Measurements from ENCODE around the gene SORBS1. TPM values are rescaled to one million over a fixed set of nuclear protein-coding genes. Genes with fewer than 3 reads are reported as not detected.

SORBS1 gene
- total and polyA plus RNA-seq, 2 experiments from 2014 or later, result 0.65 to 1.2 TPM

GRCh38 chr10:95561864-95562177, 650 bp upstream of the SORBS1 start:
- no peaks in the 10 kb centered on the region for H3K36me3 ChIP-seq (ENCODE audit: low read depth)
- TF ChIP-seq EZH2 (IDR thresholded peaks at IDR 0.05; ENCODE audit: insufficient read depth, poor library complexity, severe bottlenecking) (no peak), EZH2phosphoT487 (IDR thresholded peaks at IDR 0.05; ENCODE audit: insufficient read depth, low read depth) (no peak)
- no peaks in the 10 kb centered on the region for H3K4me1 ChIP-seq (ENCODE audit: insufficient read depth)
- DNase-seq, result no peak
- 41 to 47% methylated on average over 7 of the region's 7 CpGs for WGBS, 2 experiments (ENCODE audit: low coverage in 1 of 2, low lambda C conversion rate in 2 of 2, missing lambda C conversion rate in 2 of 2)
- H3K9me3 ChIP-seq (ENCODE audit: low read depth), result no peaks in the 10 kb centered on the region
- no peak overlapping the region for H3K27ac ChIP-seq
- H3K79me2 ChIP-seq (ENCODE audit: insufficient read depth), result no peaks in the 10 kb centered on the region
- peak overlapping the region; percentile 41; the same call in 1 of the 2 replicates for H3K9ac ChIP-seq
- no peaks in the 10 kb centered on the region for H3F3A ChIP-seq (ENCODE audit: insufficient read depth)
- H2AFZ ChIP-seq, result peak overlapping the region; percentile 61
- H3K4me3 ChIP-seq, result peak overlapping the region; percentile 86
- H3K9me2 ChIP-seq (ENCODE audit: insufficient read depth), result no peaks in the 10 kb centered on the region
- 0 out of 2 replicates have a peak, but pooled peaks cover 10% of the 10 kb centered on the region for H3K27me3 ChIP-seq (replicated peaks; ENCODE audit: insufficient read depth)
- no peaks in the 10 kb centered on the region for H4K20me1 ChIP-seq (ENCODE audit: insufficient read depth)
- peak overlapping the region; percentile 69 for H3K4me2 ChIP-seq (ENCODE audit: unreplicated experiment)
- in situ Hi-C loops (cut with MboI), result no loop called here

GRCh38 chr10:95560278-95561176, 644 bp downstream of the SORBS1 start:
- H3K4me1 ChIP-seq (ENCODE audit: insufficient read depth), result no peaks in the 10 kb centered on the region
- H3K9ac ChIP-seq, result peak overlapping the region; percentile 72
- H3K9me3 ChIP-seq (ENCODE audit: low read depth), result no peaks in the 10 kb centered on the region
- in situ Hi-C loops (cut with MboI), result no loop called here
- H3K27ac ChIP-seq, result no peak overlapping the region
- peak overlapping the region; percentile 86 for H2AFZ ChIP-seq
- H3K4me3 ChIP-seq, result peak overlapping the region; percentile 86
- H4K20me1 ChIP-seq (ENCODE audit: insufficient read depth), result no peaks in the 10 kb centered on the region
- H3K4me2 ChIP-seq (ENCODE audit: unreplicated experiment), result peak overlapping the region; percentile 90
- H3K79me2 ChIP-seq (ENCODE audit: insufficient read depth), result no peaks in the 10 kb centered on the region
- no peaks in the 10 kb centered on the region for H3K36me3 ChIP-seq (ENCODE audit: low read depth)
- 0 out of 2 replicates have a peak, but pooled peaks cover 10% of the 10 kb centered on the region for H3K27me3 ChIP-seq (replicated peaks; ENCODE audit: insufficient read depth)
- no peaks in the 10 kb centered on the region for H3F3A ChIP-seq (ENCODE audit: insufficient read depth)
- WGBS, 2 experiments (ENCODE audit: low coverage in 1 of 2, low lambda C conversion rate in 2 of 2, missing lambda C conversion rate in 2 of 2), result 1 to 2% methylated on average over 44 to 47 of the region's 48 CpGs
- peak; percentile 57 for DNase-seq
- no peaks in the 10 kb centered on the region for H3K9me2 ChIP-seq (ENCODE audit: insufficient read depth)
- no peak for TF ChIP-seq EZH2phosphoT487 (IDR thresholded peaks at IDR 0.05; ENCODE audit: insufficient read depth, low read depth)
- no peak for TF ChIP-seq EZH2 (IDR thresholded peaks at IDR 0.05; ENCODE audit: insufficient read depth, poor library complexity, severe bottlenecking)

GRCh38 chr10:95559896-95560277, 1.3 kb downstream of the SORBS1 start:
- Histone ChIP-seq H3K9ac (no peak overlapping the region), H3K27me3 (replicated peaks; ENCODE audit: insufficient read depth) (0 out of 2 replicates have a peak, but pooled peaks cover 10% of the 10 kb centered on the region), H3K9me3 (ENCODE audit: low read depth) (no peaks in the 10 kb centered on the region), H3K4me1 (ENCODE audit: insufficient read depth) (no peaks in the 10 kb centered on the region), H4K20me1 (ENCODE audit: insufficient read depth) (no peaks in the 10 kb centered on the region), H3K79me2 (ENCODE audit: insufficient read depth) (no peaks in the 10 kb centered on the region), H3K4me2 (ENCODE audit: unreplicated experiment) (peak overlapping the region; percentile 90), H3K4me3 (peak overlapping the region; percentile 86), H3K9me2 (ENCODE audit: insufficient read depth) (no peaks in the 10 kb centered on the region), H3F3A (ENCODE audit: insufficient read depth) (no peaks in the 10 kb centered on the region), H3K27ac (no peak overlapping the region), H2AFZ (peak overlapping the region; percentile 86), H3K36me3 (ENCODE audit: low read depth) (no peaks in the 10 kb centered on the region)
- DNase-seq, result no peak
- in situ Hi-C loops (cut with MboI), result no loop called here
- no peak for TF ChIP-seq EZH2 (IDR thresholded peaks at IDR 0.05; ENCODE audit: insufficient read depth, poor library complexity, severe bottlenecking)
- no peak for TF ChIP-seq EZH2phosphoT487 (IDR thresholded peaks at IDR 0.05; ENCODE audit: insufficient read depth, low read depth)
- 5 to 11% methylated on average over 9 to 10 of the region's 10 CpGs for WGBS, 2 experiments (ENCODE audit: low coverage in 1 of 2, low lambda C conversion rate in 2 of 2, missing lambda C conversion rate in 2 of 2)

- Histone ChIP-seq H3K27ac (no peak overlapping the region), H3K27me3 (replicated peaks; ENCODE audit: insufficient read depth) (0 out of 2 replicates have a peak, but pooled peaks cover 10% of the 10 kb centered on the region), H3K9me2 (ENCODE audit: insufficient read depth) (no peaks in the 10 kb centered on the region), H3K4me3 (no peak overlapping the region), H3K79me2 (ENCODE audit: insufficient read depth) (no peaks in the 10 kb centered on the region), H3K9me3 (ENCODE audit: low read depth) (no peaks in the 10 kb centered on the region), H3K4me2 (ENCODE audit: unreplicated experiment) (no peak overlapping the region), H3F3A (ENCODE audit: insufficient read depth) (no peaks in the 10 kb centered on the region), H3K36me3 (ENCODE audit: low read depth) (no peaks in the 10 kb centered on the region), H4K20me1 (ENCODE audit: insufficient read depth) (no peaks in the 10 kb centered on the region), H3K4me1 (ENCODE audit: insufficient read depth) (no peaks in the 10 kb centered on the region), H3K9ac (no peak overlapping the region), H2AFZ (no peak overlapping the region)
- WGBS, 2 experiments (ENCODE audit: low coverage in 1 of 2, low lambda C conversion rate in 2 of 2, missing lambda C conversion rate in 2 of 2), result 10 to 16% methylated on average over 4 of the region's 4 CpGs
- in situ Hi-C loops (cut with MboI), result no loop called here
- DNase-seq, result no peak
- no peak for TF ChIP-seq EZH2 (IDR thresholded peaks at IDR 0.05; ENCODE audit: insufficient read depth, poor library complexity, severe bottlenecking)
- TF ChIP-seq EZH2phosphoT487 (IDR thresholded peaks at IDR 0.05; ENCODE audit: insufficient read depth, low read depth), result no peak
These were observed 1.7 kb downstream of the SORBS1 start for GRCh38 chr10:95559471-95559870.

Measured in GM23248 (cell line).